GM19023 (cell line): ENCODE results near the gene AQP3.
"Not testable (repeated sequence)": the region's sequence is repeated elsewhere in the genome, so short reads cannot be mapped to it uniquely, and the experiment has no call there.

Experiments used
- ATAC-seq: cut with Tn5 transposase; IDR thresholded peaks from one replicate; pipeline ENCODE4 v1.9.1; 2021; ENCODE audit warnings: mild to moderate bottlenecking, moderate library complexity; ENCODE audit not compliant: unreplicated experiment

The AQP3 gene

GRCh38 chr9:33465596-33466564, 18.5 kb upstream of the AQP3 start:
- ATAC-seq = no peak

GRCh38 chr9:33465096-33465495, 17.7 kb upstream of the AQP3 start:
- ATAC-seq = no peak

GRCh38 chr9:33464045-33464636, 16.7 kb upstream of the AQP3 start:
- ATAC-seq = no peak

GRCh38 chr9:33463151-33463550, 15.8 kb upstream of the AQP3 start:
- no peak for ATAC-seq

GRCh38 chr9:33461492-33461891, 14.1 kb upstream of the AQP3 start:
- no peak for ATAC-seq

- ATAC-seq = no peak
Observed at GRCh38 chr9:33460854-33461253, 13.5 kb upstream of the AQP3 start.

- ATAC-seq = no peak
Observed at GRCh38 chr9:33459115-33459514, 11.7 kb upstream of the AQP3 start.

- no peak for ATAC-seq
Observed at GRCh38 chr9:33458444-33458843, 11.1 kb upstream of the AQP3 start.

GRCh38 chr9:33455945-33456344, 8.6 kb upstream of the AQP3 start:
- ATAC-seq = no peak

- ATAC-seq = not testable (repeated sequence)
Observed at GRCh38 chr9:33455456-33455855, 8.1 kb upstream of the AQP3 start.

- ATAC-seq = not testable (repeated sequence)
Observed at GRCh38 chr9:33454661-33455026, 7.3 kb upstream of the AQP3 start.

- no peak for ATAC-seq
Observed at GRCh38 chr9:33453999-33454660, 6.7 kb upstream of the AQP3 start.

- no peak for ATAC-seq
Observed at GRCh38 chr9:33453286-33453860, 6.0 kb upstream of the AQP3 start.

GRCh38 chr9:33452828-33453271, 5.5 kb upstream of the AQP3 start:
- no peak for ATAC-seq

- no peak for ATAC-seq
Observed at GRCh38 chr9:33450621-33451146, 3.3 kb upstream of the AQP3 start.

GRCh38 chr9:33449715-33450114, 2.3 kb upstream of the AQP3 start:
- ATAC-seq = no peak

- ATAC-seq = no peak
Observed at GRCh38 chr9:33447799-33448553, 583 bp upstream of the AQP3 start.

GRCh38 chr9:33446240-33446945, 1.0 kb downstream of the AQP3 start:
- ATAC-seq = peak; percentile 75

GRCh38 chr9:33445389-33446239, 1.8 kb downstream of the AQP3 start:
- ATAC-seq = no peak
